Stimulated activated CD4-positive, alpha-beta T cell treated with anti-CD3 and anti-CD28 coated beads, Interleukin-1b, Interleukin-23, amount 100 ng/mL, for 1 hour (primary cell): ENCODE data around the gene DCAF6.

Experiments used
- DNase-seq, 2 donors: peaks; one replicate each; pipeline ENCODE4 v3.0.0-alpha.2; 2020; ENCODE audit warnings: low read depth in 2 of 2

The DCAF6 gene

DNA sequence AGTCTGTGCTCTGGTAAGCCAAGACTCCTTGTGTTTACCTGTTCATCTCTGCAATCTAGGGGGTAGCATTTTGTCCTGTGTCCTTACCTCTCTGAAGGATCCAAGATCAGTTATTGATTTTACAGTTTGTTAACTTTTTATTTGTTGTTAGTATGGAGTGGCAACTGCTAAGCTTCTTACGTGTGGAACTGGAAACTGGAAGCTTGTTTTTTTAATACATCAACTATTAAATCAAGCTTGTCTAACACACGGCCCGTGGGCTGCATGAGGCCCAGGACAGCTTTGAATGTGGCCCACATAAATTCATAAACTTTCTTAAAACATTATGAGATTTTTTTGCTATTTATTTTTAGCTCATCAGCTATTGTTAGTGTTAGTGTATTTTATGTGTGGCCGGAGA is 29.6 kb downstream of the DCAF6 start:
- DNase-seq = no peak

GRCh38 chr1:167968569-167968968 is 32.1 kb downstream of the DCAF6 start:
- DNase-seq = no peak

DNA sequence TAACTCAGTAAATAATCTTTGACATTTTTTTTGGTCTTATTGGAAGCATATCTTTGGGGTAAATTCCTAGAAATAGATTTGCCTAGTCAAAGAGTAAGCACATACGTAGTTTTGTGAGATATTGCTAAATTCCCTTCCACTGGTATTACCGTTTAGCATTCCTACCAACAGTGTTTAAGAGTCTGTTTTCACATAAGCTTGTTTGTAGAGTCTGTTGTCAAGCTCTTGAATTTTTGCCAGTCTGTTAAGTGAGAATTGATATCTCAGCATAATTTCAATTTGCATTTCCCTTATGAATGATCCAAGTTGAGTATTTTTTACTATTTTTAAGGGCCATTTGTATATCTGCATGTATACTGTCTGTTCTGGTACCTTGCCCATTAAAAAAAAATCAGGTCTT is 37.3 kb downstream of the DCAF6 start:
- DNase-seq = no peak

DNA sequence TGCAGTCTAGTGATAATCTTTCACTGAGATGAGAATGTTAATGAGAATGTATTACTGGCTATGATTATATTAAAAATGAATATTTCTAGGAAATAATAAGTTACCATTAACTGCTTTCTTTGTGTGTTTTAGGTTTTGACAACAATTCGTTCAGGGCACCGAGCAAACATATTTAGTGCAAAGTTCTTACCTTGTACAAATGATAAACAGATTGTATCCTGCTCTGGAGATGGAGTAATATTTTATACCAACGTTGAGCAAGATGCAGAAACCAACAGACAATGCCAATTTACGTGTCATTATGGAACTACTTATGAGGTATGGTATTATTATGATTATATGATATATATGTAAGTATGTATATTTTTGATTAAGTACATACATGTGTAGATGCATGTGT is 38.2 kb downstream of the DCAF6 start:
- no peak for DNase-seq

- no peak for DNase-seq
These were observed 40.8 kb downstream of the DCAF6 start for GRCh38 chr1:167977245-167977644.

DNA sequence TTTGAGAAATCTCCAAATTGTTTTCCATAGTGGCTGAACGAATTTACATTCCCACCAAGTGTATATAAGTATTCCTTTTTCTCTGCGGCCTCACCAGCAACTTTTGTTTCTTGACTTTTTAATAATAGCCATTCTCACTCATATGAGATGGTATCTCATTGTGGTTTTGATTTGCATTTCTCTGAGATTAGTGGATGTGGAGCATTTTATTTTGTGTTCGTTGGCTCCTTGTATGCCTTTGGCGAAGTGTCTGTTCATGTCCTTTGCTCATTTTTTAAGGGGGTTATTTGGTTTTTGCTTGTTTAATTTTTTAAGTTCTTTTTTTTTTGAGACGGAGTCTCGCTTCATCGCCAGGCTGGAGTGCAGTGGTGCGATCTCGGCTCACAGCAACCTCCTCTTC is 45.5 kb downstream of the DCAF6 start:
- DNase-seq = no peak

- no peak for DNase-seq
These were observed 47.4 kb downstream of the DCAF6 start for GRCh38 chr1:167983797-167984420.

DNA sequence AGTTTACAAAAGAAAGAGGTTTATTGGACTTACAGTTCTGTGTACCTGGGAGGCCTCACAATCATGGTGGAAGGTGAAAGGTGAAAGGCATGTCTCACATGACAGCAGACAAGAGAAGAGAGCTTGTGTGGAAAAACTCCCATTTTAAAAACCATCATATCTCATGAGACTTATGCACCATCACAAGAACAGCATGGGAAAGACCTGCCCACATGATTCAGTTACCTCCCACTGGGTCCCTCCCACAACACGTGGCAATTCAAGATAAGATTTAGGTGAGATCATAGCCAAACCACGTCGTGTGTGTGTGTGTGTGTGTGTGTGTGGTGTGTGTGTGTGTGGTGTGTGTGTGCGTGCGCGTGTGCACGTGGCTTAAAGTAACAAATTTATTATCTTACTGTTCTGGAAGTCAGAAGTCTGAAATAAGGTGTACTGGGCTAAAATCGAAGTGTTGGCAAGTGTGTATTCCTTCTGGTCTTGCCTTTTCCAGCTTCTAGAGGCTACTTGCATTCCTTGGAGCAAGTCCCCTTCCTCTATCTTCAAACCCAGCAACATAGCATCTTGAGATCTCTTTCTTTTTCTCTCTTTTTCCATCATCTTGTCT is 48.5 kb downstream of the DCAF6 start:
- DNase-seq = no peak

DNA sequence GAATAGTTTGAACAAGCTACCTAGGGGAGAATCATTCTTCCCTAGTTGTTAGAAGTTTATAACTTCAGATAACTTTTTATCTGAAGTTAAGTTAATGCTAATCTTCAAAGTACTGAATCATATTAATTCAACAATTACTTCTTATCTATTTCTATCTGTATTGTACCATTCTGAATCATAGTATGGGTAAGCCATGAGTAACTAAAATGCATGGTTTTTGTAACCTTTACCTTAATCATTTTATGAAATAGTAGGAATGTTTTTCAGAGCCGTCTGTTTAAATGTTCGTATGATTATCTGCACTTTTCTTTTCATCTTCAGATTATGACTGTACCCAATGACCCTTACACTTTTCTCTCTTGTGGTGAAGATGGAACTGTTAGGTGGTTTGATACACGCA is 50.7 kb downstream of the DCAF6 start:
- DNase-seq = no peak

- no peak for DNase-seq
These were observed 55.1 kb downstream of the DCAF6 start for GRCh38 chr1:167991546-167991945.

DNA sequence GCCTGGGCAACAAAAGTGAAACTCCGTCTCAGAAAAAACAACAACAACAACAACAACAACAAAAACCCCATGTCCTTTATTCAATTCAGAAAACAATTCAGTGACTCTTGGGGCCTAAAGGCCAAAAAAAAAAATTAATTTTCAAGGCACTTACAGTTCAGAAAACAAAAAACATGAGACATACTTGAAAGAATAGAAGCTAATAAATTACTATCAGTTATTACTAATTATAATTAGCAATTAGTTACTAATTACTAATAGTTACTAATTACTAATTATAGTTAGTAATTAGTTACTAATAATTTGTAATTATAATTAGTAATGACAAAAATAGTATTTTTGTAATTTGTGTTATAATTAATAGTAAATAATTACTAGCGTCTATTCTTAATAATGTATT is 57.2 kb downstream of the DCAF6 start:
- DNase-seq = no peak

GRCh38 chr1:167994560-167994959 is 58.1 kb downstream of the DCAF6 start:
- no peak for DNase-seq

DNA sequence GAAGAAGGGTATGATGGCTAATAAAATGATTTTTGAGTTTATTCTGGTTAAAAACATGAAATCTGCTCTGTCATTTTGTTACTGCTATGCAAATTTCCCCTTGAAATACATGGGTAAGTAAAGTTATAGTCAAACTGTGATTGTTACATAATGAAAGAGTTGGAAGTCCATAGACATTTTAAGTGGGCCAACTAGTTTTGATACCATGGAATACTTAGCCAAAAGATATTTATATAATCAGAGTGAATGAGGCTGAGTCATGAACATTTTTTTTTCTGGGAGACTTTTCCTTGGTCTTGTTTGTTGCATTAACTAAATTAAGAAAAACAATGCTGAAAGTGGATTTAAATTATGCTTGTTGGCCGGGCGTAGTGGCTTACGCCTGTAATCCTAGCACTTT is 58.6 kb downstream of the DCAF6 start:
- DNase-seq = no peak

GRCh38 chr1:167996266-167996665 is 59.8 kb downstream of the DCAF6 start:
- no peak for DNase-seq

- no peak for DNase-seq
These were observed 60.6 kb downstream of the DCAF6 start for GRCh38 chr1:167997037-167997575.

DNA sequence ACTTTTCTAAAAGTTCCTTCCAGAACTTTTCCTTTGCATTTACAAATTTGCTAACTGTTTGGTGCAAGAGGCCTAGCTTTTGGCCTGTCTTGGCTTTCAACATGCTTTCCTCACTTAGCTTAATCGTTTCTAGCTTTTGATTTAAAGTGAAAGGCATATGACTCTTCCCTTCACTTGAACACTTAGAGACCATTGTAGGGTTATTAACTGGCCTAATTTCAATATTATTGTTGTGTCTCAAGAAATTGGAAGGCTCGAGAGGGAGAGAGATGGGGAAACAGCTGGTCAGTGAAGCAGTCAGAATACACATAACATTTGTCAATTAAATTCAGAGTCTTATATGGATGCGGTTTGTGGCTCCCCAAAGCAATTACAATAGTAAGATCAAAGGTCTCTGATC is 63.4 kb downstream of the DCAF6 start:
- no peak for DNase-seq

DNA sequence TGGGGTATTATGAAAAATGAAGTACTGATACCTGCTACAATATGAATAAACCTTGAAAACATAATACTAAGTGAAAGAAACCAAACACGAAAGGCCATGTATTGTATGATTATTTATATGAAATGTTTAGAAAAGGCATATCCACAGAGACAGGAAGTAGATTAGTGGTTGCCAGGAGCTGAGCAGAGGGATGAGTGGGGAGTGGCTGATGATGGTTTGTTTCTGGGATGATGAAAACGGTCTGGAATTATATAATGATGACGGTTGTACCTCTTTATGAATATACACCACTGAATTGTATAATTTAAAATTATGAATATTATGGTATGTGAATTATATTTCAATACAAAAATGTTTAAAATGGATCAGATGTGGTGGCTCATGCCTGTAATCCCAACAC is 64.2 kb downstream of the DCAF6 start:
- no peak for DNase-seq

DNA sequence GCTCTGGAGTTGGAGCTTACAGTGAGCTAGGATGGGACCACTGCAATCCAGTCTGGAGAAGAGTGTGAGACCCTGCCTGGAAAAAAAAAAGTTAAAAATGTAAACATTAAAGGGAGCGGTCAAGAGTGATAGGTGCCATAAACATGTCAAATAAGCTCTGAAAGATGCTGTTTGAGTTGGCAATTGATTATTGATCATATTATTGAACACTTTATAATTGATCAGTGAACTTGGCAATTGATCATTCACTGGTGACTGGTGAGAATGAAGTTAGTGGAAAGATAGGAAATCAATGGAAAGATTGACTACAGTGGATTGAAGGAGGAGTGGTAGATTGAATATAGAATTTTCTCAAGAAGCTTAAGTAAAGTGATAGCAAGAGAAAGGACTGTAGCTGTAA is 64.7 kb downstream of the DCAF6 start:
- DNase-seq = no peak

DNA sequence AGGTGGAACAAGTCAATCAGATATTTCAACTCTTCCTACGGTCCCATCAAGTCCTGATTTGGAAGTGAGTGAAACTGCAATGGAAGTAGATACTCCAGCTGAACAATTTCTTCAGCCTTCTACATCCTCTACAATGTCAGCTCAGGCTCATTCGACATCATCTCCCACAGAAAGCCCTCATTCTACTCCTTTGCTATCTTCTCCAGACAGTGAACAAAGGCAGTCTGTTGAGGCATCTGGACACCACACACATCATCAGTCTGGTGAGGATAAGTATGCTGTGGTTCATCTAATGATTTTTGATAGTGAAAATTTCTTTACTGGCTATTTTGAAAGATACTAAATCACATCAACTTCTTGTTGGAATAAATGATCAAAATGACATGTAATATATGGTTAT is 68.0 kb downstream of the DCAF6 start:
- no peak for DNase-seq

- no peak for DNase-seq
These were observed 69.0 kb downstream of the DCAF6 start for GRCh38 chr1:168005529-168005928.

- DNase-seq = no peak
These were observed 71.2 kb downstream of the DCAF6 start for GRCh38 chr1:168007691-168008090.

- DNase-seq = no peak
These were observed 72.1 kb downstream of the DCAF6 start for GRCh38 chr1:168008595-168008994.

DNA sequence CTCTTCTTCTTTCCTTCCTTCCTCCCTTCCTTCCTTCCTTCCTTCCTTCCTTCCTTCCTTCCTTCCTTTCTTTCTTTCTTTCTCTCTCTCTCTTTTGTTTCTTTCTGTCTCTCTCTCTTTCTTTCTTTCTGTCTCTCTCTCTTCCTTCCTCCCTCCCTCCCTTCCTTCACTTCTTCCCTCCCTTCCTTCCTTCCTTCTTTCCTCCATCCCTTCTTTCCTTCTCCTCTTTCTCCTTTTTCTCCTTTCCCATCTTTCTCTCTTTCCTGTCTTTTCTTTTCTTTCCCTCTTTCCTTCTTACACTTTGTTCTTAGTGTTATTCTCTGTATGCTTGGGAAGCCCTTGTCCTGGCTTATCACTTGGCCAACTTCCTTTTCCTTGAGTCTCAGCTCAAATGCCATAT is 72.8 kb downstream of the DCAF6 start:
- DNase-seq = no peak

DNA sequence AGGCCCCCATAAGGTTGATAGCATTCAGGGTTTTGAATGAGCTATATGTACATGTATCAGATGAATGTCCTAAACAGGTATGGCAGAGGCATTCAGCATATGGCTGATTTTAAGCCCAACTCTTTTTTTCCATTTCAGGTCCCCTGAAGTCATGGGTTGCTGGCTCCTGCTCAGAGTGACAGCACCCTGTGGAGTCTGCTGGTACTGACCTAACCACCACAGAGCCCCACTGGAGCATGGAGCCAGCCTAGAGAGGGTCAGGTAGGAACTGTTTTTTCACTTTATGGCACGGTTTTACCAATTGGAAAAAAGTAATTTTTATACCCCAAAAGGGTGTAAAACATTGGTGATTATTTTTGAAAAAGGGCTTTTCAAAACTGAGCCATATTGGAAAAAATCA is 82.9 kb downstream of the DCAF6 start:
- no peak for DNase-seq
